H1 (cell line): ENCODE data around the gene ADAMTS9. TPM values are rescaled to one million over a fixed set of nuclear protein-coding genes. Genes with fewer than 3 reads are reported as not detected.

Source experiments
- RFX5 ChIP-seq: IDR thresholded peaks from 2 replicates; pipeline ENCODE4 v1.6.1; 2011; ENCODE audit warnings: low read depth, low read length, improper control_type of control experiment, borderline replicate concordance
- SUZ12 ChIP-seq: fragments of 200-600 bp; sonication (generic); IDR thresholded peaks from 2 replicates; pipeline ENCODE4 v1.6.1; 2012; ENCODE audit warnings: mild to moderate bottlenecking, inconsistent platforms, low read length, moderate library complexity, mixed read lengths
- TAF7 ChIP-seq: optimal IDR thresholded peaks from 2 replicates; pipeline ENCODE3; 2011; ENCODE audit warnings: low read depth, mild to moderate bottlenecking, inconsistent platforms, low read length, moderate library complexity, borderline replicate concordance
- ZNF274 ChIP-seq: IDR thresholded peaks from 2 replicates; pipeline ENCODE4 v1.7.0; 2012; ENCODE audit warnings: low read length, borderline replicate concordance; ENCODE audit errors: extremely low read depth
- polyA plus RNA-seq, 7 experiments: library from polyadenylated mRNA; depleted of rRNA in 3 of 7; stranded (reverse) in 5 of 7; unstranded in 2 of 7; fragments of >200 nt in 5 of 7; fragments of 200-250 nt in 2 of 7; gene quantifications; 1 replicate in 5 of 7; 2 replicates in 1 of 7; 4 replicates in 1 of 7; pipeline versions ENCODE4 v1.2.1 to v1.2.3, GENCODE V29; 2011 to 2013; ENCODE audit warnings: missing spikeins in 2 of 7, mixed read lengths in 2 of 7
- total RNA-seq: library from RNA; stranded (reverse); fragmentation: NEBNext Ultra II Directional; extraction: Animal tissue kit (Norgen Biotek cat#: 25700); gene quantifications from 2 replicates; pipeline ENCODE4 v1.2.1, GENCODE V29; 2021

ADAMTS9 gene
- total and polyA plus RNA-seq, 2 of the 8 experiments (the other 6 are each of a cell fraction or from before 2014, with no cell fraction given) = 0.20 to 0.41 TPM

- TF ChIP-seq TAF7 = no peak
- no peak for TF ChIP-seq SUZ12
- TF ChIP-seq RFX5 = no peak
- TF ChIP-seq ZNF274 = no peak
- TF ChIP-seq, all 59 proteins: peak for 0
Measured at GRCh38 chr3:64607032-64607551, 80.7 kb downstream of the ADAMTS9 start (continued).
